ENCODE data around the gene MINDY2. TPM values are rescaled to one million over a fixed set of nuclear protein-coding genes. Genes with fewer than 3 reads are reported as not detected.

Gene MINDY2
- polyA plus RNA-seq, 1 donor (not counting 4 experiments of a cell fraction or from before 2014, with no cell fraction given), result 11.2 TPM

DNA sequence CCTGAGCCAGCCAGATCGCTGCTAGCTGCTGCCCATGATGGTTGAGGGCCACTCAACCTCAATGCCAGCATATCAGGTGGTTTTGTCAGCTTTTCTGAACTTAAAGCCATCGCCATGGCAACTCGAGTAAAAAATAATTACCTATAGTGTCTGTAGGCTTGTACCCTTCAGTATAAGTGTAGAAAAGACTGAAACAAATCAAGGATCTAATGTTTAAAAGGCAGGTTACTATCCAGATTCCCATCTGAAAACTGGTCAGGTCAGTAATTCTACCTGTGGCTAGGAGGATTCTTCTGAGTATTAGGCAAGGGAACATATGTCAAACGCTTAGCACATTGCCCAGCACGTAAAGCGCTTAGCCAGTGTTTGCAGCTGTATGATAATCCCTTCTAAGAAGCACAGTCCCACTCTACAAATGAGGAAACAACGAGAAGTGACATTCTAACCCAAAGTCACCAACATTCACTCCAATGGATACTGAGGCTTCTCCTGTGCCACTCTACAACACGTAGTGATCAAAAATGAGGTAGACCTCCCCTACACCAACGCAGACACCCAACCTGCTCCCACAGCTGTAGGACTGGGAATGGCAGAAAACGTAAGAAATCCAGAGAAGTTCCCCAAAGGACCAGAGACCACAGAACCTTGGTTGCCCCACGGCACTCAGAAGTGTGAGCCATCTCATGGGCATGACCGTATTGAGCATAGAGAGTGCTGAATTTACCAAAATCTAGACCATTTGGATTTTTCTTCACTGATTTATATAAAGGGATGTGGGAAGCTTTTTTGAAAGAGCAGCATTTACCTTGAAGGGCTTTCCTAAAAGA, 107.1 kb downstream of the MINDY2 start:
- TF ChIP-seq EZH2 (IDR thresholded peaks at IDR 0.05; ENCODE audit: low read length), result no peak
- TF ChIP-seq, protein P1, sequence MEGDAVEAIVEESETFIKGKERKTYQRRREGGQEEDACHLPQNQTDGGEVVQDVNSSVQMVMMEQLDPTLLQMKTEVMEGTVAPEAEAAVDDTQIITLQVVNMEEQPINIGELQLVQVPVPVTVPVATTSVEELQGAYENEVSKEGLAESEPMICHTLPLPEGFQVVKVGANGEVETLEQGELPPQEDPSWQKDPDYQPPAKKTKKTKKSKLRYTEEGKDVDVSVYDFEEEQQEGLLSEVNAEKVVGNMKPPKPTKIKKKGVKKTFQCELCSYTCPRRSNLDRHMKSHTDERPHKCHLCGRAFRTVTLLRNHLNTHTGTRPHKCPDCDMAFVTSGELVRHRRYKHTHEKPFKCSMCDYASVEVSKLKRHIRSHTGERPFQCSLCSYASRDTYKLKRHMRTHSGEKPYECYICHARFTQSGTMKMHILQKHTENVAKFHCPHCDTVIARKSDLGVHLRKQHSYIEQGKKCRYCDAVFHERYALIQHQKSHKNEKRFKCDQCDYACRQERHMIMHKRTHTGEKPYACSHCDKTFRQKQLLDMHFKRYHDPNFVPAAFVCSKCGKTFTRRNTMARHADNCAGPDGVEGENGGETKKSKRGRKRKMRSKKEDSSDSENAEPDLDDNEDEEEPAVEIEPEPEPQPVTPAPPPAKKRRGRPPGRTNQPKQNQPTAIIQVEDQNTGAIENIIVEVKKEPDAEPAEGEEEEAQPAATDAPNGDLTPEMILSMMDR (optimal IDR thresholded peaks at IDR 0.05 in 1 of 3, IDR thresholded peaks at IDR 0.05 in 1 of 3, conservative IDR thresholded peaks at IDR 0.05 in 1 of 3; ENCODE audit: extremely low read depth in 1 of 3, insufficient read depth in 2 of 3, low read length in 3 of 3), result no peak
- H3K79me2 ChIP-seq (ENCODE audit: control insufficient read depth, insufficient read depth, low read length), result no peaks in the 10 kb centered on the region
- H2AFZ ChIP-seq (ENCODE audit: control insufficient read depth, low read length), result no peak overlapping the region
- H3K4me1 ChIP-seq (ENCODE audit: control insufficient read depth, extremely low read depth, insufficient read depth, low read length), result peaks cover 4% of the 10 kb centered on the region
- H3K9ac ChIP-seq (ENCODE audit: control insufficient read depth, extremely low read depth, insufficient read depth, low read length), result no peak overlapping the region
- dilution Hi-C loops (cut with MboI; ENCODE audit: extremely low pct_ligation_motif_present, low sequenced_read_pairs), result no loop called here
- no peaks in the 10 kb centered on the region for H4K20me1 ChIP-seq (ENCODE audit: control insufficient read depth, extremely low read depth, insufficient read depth, low read length)
- no peak overlapping the region for H3K4me2 ChIP-seq (ENCODE audit: control insufficient read depth, extremely low read depth, insufficient read depth, low read depth, low read length)
- no peaks in the 10 kb centered on the region for H3K9me1 ChIP-seq (ENCODE audit: control insufficient read depth, extremely low read depth, insufficient read depth, low read length)
- no peaks in the 10 kb centered on the region for H3K9me3 ChIP-seq (ENCODE audit: control insufficient read depth, low read depth, low read length)
- H3K27me3 ChIP-seq (ENCODE audit: control insufficient read depth, extremely low read depth, insufficient read depth, low read length), result no peaks in the 10 kb centered on the region
- DNase-seq (ENCODE audit: low read depth, low spot score) (no peak), FAIRE-seq (no peak)
- peaks cover 20 to 22% of the 10 kb centered on the region in 2 experiments for H3K36me3 ChIP-seq (ENCODE audit: control insufficient read depth in 2 of 2, extremely low read depth in 1 of 2, insufficient read depth in 2 of 2, low read length in 2 of 2)
- H3K4me3 ChIP-seq (ENCODE audit: control insufficient read depth in 2 of 3, extremely low read depth in 1 of 3, insufficient read depth in 2 of 3, low read depth in 1 of 3, low read length in 3 of 3), result no peak overlapping the region
- no peak overlapping the region for H3K27ac ChIP-seq (ENCODE audit: control insufficient read depth, insufficient read depth, low read length)

DNA sequence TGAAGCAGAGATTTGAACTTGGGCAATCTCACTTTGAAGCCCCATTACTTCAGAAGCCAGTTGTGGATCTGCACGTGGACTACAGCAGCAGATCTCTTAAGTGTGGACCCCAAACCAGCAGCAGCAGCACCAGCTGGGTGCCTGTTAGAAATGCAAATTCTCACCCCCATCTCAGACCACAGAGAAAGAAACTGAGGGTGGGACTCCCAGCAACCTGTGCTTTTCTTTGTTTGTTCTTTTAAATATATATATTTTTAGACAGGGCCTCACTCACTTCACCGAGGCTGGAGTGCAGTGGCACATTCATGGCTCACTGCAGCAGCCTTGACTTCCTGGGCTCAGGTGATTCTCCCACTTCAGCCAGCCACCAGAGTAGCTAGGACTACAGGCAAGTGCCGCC, 109.2 kb downstream of the MINDY2 start:
- DNase-seq (ENCODE audit: low read depth, low spot score), result no peak
- Histone ChIP-seq H3K4me3 (ENCODE audit: control insufficient read depth in 2 of 3, extremely low read depth in 1 of 3, insufficient read depth in 2 of 3, low read depth in 1 of 3, low read length in 3 of 3) (no peak overlapping the region), H3K4me2 (ENCODE audit: control insufficient read depth, extremely low read depth, insufficient read depth, low read depth, low read length) (no peak overlapping the region), H3K9me1 (ENCODE audit: control insufficient read depth, extremely low read depth, insufficient read depth, low read length) (no peaks in the 10 kb centered on the region), H4K20me1 (ENCODE audit: control insufficient read depth, extremely low read depth, insufficient read depth, low read length) (peaks cover 2% of the 10 kb centered on the region), H3K79me2 (ENCODE audit: control insufficient read depth, insufficient read depth, low read length) (no peaks in the 10 kb centered on the region), H3K36me3 (ENCODE audit: control insufficient read depth in 2 of 2, extremely low read depth in 1 of 2, insufficient read depth in 2 of 2, low read length in 2 of 2) (peaks cover 23 to 26% of the 10 kb centered on the region in 2 experiments), H3K27me3 (ENCODE audit: control insufficient read depth, extremely low read depth, insufficient read depth, low read length) (no peaks in the 10 kb centered on the region), H2AFZ (ENCODE audit: control insufficient read depth, low read length) (no peak overlapping the region), H3K9me3 (ENCODE audit: control insufficient read depth, low read depth, low read length) (no peaks in the 10 kb centered on the region), H3K27ac (ENCODE audit: control insufficient read depth, insufficient read depth, low read length) (no peak overlapping the region), H3K4me1 (ENCODE audit: control insufficient read depth, extremely low read depth, insufficient read depth, low read length) (no peaks in the 10 kb centered on the region), H3K9ac (ENCODE audit: control insufficient read depth, extremely low read depth, insufficient read depth, low read length) (no peak overlapping the region)
- FAIRE-seq, result no peak
- dilution Hi-C loops (cut with MboI; ENCODE audit: extremely low pct_ligation_motif_present, low sequenced_read_pairs), result no loop called here
- no peak for TF ChIP-seq EZH2 (IDR thresholded peaks at IDR 0.05; ENCODE audit: low read length)
- TF ChIP-seq, protein P1 (optimal IDR thresholded peaks at IDR 0.05 in 1 of 3, IDR thresholded peaks at IDR 0.05 in 1 of 3, conservative IDR thresholded peaks at IDR 0.05 in 1 of 3; ENCODE audit: extremely low read depth in 1 of 3, insufficient read depth in 2 of 3, low read length in 3 of 3), result no peak

Data from keratinocyte (primary cell).